H9 (cell line): ENCODE results near the gene PCSK6. TPM values are rescaled to one million over a fixed set of nuclear protein-coding genes. Genes with fewer than 3 reads are reported as not detected.

ENCODE experiments used
- DNase-seq: peaks from one replicate; pipeline ENCODE4 v3.0.0-alpha.2; 2017
- H2AFZ ChIP-seq: one replicate; pipeline ENCODE4 v1.6.1; 2013; ENCODE audit warnings: mild to moderate bottlenecking, low read length, control low read depth, moderate library complexity
- H2AK5ac ChIP-seq: 2 replicates; pipeline ENCODE4 v1.6.1; 2013; ENCODE audit warnings: low read length, control low read depth, mixed read lengths; ENCODE audit not compliant: insufficient read length
- H2BK120ac ChIP-seq: one replicate; pipeline ENCODE4 v1.6.1; 2013; ENCODE audit warnings: low read depth, mild to moderate bottlenecking, low read length, control low read depth, inconsistent platforms; ENCODE audit not compliant: poor library complexity, severe bottlenecking
- H2BK12ac ChIP-seq: 2 replicates; pipeline ENCODE4 v1.6.1; 2013; ENCODE audit warnings: low read length, control low read depth, mixed read lengths, low read depth; ENCODE audit not compliant: insufficient read length
- H2BK15ac ChIP-seq: 2 replicates; pipeline ENCODE4 v1.6.1; 2013; ENCODE audit warnings: low read depth, low read length, control low read depth
- H2BK20ac ChIP-seq: one replicate; pipeline ENCODE4 v1.6.1; 2013; ENCODE audit warnings: low read depth, mild to moderate bottlenecking, low read length, control low read depth, inconsistent platforms; ENCODE audit not compliant: poor library complexity, severe bottlenecking
- H2BK5ac ChIP-seq: 2 replicates; pipeline ENCODE4 v1.6.1; 2013; ENCODE audit warnings: low read length, control low read depth, mixed read lengths; ENCODE audit not compliant: insufficient read length
- H3K14ac ChIP-seq: 2 replicates; pipeline ENCODE4 v1.6.1; 2013; ENCODE audit warnings: low read length, control low read depth; ENCODE audit not compliant: insufficient read depth
- H3K18ac ChIP-seq: 2 replicates; pipeline ENCODE4 v1.6.1; 2013; ENCODE audit warnings: low read depth, mild to moderate bottlenecking, mixed read lengths, low read length, control low read depth; ENCODE audit not compliant: insufficient read length
- H3K23ac ChIP-seq: 2 replicates; pipeline ENCODE4 v1.6.1; 2013; ENCODE audit warnings: low read length, control low read depth, mixed read lengths, low read depth; ENCODE audit not compliant: insufficient read length
- H3K23me2 ChIP-seq: 2 replicates; pipeline ENCODE4 v1.6.1; 2013; ENCODE audit warnings: low read depth, mild to moderate bottlenecking, mixed read lengths, low read length, control low read depth; ENCODE audit not compliant: insufficient read length, poor library complexity, severe bottlenecking
- H3K27ac ChIP-seq: 2 replicates; pipeline ENCODE4 v1.5.1; 2013; ENCODE audit warnings: low read length, control low read depth, mixed read lengths, low read depth; ENCODE audit not compliant: insufficient read length
- H3K27me3 ChIP-seq: 2 replicates; pipeline ENCODE4 v1.6.1; 2013; ENCODE audit warnings: low read length, control low read depth, inconsistent platforms; ENCODE audit not compliant: insufficient read depth
- H3K4ac ChIP-seq: 2 replicates; pipeline ENCODE4 v1.6.1; 2013; ENCODE audit warnings: low read depth, mild to moderate bottlenecking, control low read depth, inconsistent platforms, low read length, moderate library complexity
- H3K4me1 ChIP-seq: 2 replicates; pipeline ENCODE4 v1.6.1; 2013; ENCODE audit warnings: low read length, control low read depth, inconsistent platforms; ENCODE audit not compliant: insufficient read depth
- H3K4me2 ChIP-seq: 2 replicates; pipeline ENCODE4 v1.6.1; 2013; ENCODE audit warnings: low read length, control low read depth, mixed read lengths; ENCODE audit not compliant: insufficient read length, insufficient read depth
- H3K56ac ChIP-seq: 2 replicates; pipeline ENCODE4 v1.6.1; 2013; ENCODE audit warnings: low read depth, mild to moderate bottlenecking, mixed read lengths, low read length, control low read depth; ENCODE audit not compliant: insufficient read length
- H3K79me1 ChIP-seq: 2 replicates; pipeline ENCODE4 v1.6.1; 2013; ENCODE audit warnings: low read depth, mild to moderate bottlenecking, moderate library complexity, low read length, control low read depth, inconsistent platforms; ENCODE audit not compliant: insufficient read depth, poor library complexity, severe bottlenecking
- H3K79me2 ChIP-seq: 2 replicates; pipeline ENCODE4 v1.6.1; 2013; ENCODE audit warnings: low read length, control low read depth, inconsistent platforms; ENCODE audit not compliant: insufficient read depth
- H3K9ac ChIP-seq: 2 replicates; pipeline ENCODE4 v1.6.1; 2013; ENCODE audit warnings: low read length, control low read depth, mixed read lengths; ENCODE audit not compliant: insufficient read length; ENCODE audit errors: extremely low read depth
- H3K9me3 ChIP-seq: one replicate; pipeline ENCODE4 v1.6.1; 2013; ENCODE audit warnings: low read depth, low read length, inconsistent platforms; ENCODE audit not compliant: control insufficient read depth
- H3T11ph ChIP-seq: one replicate; pipeline ENCODE4 v1.6.1; 2013; ENCODE audit warnings: mild to moderate bottlenecking, low read length, control low read depth, inconsistent platforms
- H4K20me1 ChIP-seq: one replicate; pipeline ENCODE4 v1.6.1; 2013; ENCODE audit not compliant: control insufficient read depth, insufficient read length, insufficient read depth
- H4K5ac ChIP-seq: 2 replicates; pipeline ENCODE4 v1.6.1; 2013; ENCODE audit warnings: low read depth, mild to moderate bottlenecking, mixed read lengths, low read length, control low read depth; ENCODE audit not compliant: insufficient read length
- H4K8ac ChIP-seq: replicated peaks from 2 replicates; pipeline ENCODE4 v1.6.1; 2013; ENCODE audit warnings: low read length, control low read depth, mixed read lengths, low read depth; ENCODE audit not compliant: insufficient read length
- H4K91ac ChIP-seq: 2 replicates; pipeline ENCODE4 v1.6.1; 2013; ENCODE audit warnings: low read depth, mild to moderate bottlenecking, moderate library complexity, mixed read lengths, low read length, control low read depth; ENCODE audit not compliant: insufficient read length
- H3K27ac Mint-ChIP-seq, 3 experiments: 2 replicates in 2 of 3; 3 replicates in 1 of 3; pipeline ENCODE4 v1.8.0; 2020 to 2021; ENCODE audit warnings: mixed read lengths in 3 of 3, mild to moderate bottlenecking in 1 of 3, moderate library complexity in 1 of 3
- H3K27me3 Mint-ChIP-seq: 2 replicates; pipeline ENCODE4 v1.8.0; 2021; ENCODE audit warnings: low read depth, mild to moderate bottlenecking, moderate library complexity, mixed read lengths
- H3K36me3 Mint-ChIP-seq, 3 experiments: 2 replicates in 2 of 3; 3 replicates in 1 of 3; pipeline ENCODE4 v1.8.0; 2020 to 2021; ENCODE audit warnings: low read depth in 3 of 3, mixed read lengths in 3 of 3; ENCODE audit not compliant: insufficient read depth in 1 of 3
- H3K4me1 Mint-ChIP-seq, 2 experiments: 2 replicates each; pipeline ENCODE4 v1.8.0; 2020; ENCODE audit warnings: mixed read lengths in 2 of 2
- H3K4me3 Mint-ChIP-seq, 2 experiments: 2 replicates in 1 of 2; 3 replicates in 1 of 2; pipeline ENCODE4 v1.8.0; 2020 to 2021; ENCODE audit warnings: mild to moderate bottlenecking in 2 of 2, mixed read lengths in 2 of 2, moderate library complexity in 1 of 2
- H3K9me3 Mint-ChIP-seq, 2 experiments: 2 replicates in 1 of 2; 3 replicates in 1 of 2; pipeline ENCODE4 v1.8.0; 2020; ENCODE audit warnings: mild to moderate bottlenecking in 2 of 2, mixed read lengths in 2 of 2, moderate library complexity in 1 of 2
- WGBS: extraction: QIAGEN DNeasy Blood & Tissue Kit; methylation state at CpG from one replicate; pipeline ENCODE4 v1.1.7; 2013; ENCODE audit warnings: missing lambda C conversion rate, low lambda C conversion rate, mixed read lengths; ENCODE audit not compliant: insufficient read length; ENCODE audit errors: extremely low coverage; 5-methylcytosine and 5-hydroxymethylcytosine counted together
- total RNA-seq: library from RNA; stranded (reverse); gene quantifications from 2 replicates; pipeline ENCODE4 v1.2.1, GENCODE V29; 2021
- TF ChIP-seq, protein P1 (sequence below): fragments of 200-600 bp; sonication (generic); conservative IDR thresholded peaks from 3 replicates; pipeline ENCODE4 v1.8.0; 2021; ENCODE audit warnings: antibody characterized with exemption, mild to moderate bottlenecking

Gene PCSK6
- total RNA-seq, 1 experiment from 2014 or later = 4.0 TPM

DNA sequence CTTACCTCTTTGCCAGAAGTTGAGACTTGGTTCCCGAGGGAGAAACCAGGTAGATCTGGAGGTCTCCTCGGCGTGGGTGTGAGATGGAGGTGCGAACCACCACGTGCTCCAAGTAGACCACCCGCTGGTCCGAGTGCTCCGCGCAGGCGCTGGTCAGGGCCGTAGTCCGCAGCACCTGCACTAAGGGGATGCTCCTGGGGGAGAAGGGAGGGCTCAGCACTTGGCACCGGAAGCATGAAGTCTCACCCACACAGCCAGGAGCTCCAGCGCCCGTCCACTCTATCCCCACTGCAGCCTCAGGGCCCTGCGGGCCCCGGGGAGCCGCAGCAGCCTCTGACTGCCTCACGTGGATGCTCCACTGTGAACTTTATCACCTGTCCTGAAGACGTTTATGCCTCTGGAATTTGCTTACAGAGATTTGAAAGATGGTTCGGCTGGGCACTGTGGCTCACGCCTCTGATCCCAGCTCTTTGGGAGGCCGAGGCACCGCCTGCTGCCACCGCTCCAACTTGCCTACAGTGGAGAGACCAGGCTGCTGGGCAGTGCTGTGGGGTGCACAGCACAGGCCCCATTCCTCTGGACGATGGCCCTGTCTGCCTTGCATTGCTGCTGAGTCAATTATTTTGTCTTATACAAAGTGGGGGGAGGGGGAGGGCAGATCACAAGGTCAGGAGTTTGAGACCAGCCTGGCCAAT lies 119.0 kb downstream of the PCSK6 start:
- Histone ChIP-seq H3K79me2 (no peaks in the 10 kb centered on the region), H3K9ac (no peak overlapping the region), H3K23me2 (no peaks in the 10 kb centered on the region), H2BK20ac (no peak overlapping the region), H3K14ac (peak overlapping the region; percentile 17; the same call in 1 of the 2 replicates), H4K8ac (no peak overlapping the region), H3K4me1 (peaks cover 5% of the 10 kb centered on the region; the same call in 1 of the 2 replicates), H2BK120ac (no peak overlapping the region), H3K9me3 (no peaks in the 10 kb centered on the region), H3K4me2 (no peak overlapping the region), H4K5ac (no peak overlapping the region), H3T11ph (no peak overlapping the region), H3K27me3 (no peaks in the 10 kb centered on the region), H2AK5ac (no peak overlapping the region), H3K18ac (no peak overlapping the region), H3K23ac (no peak overlapping the region), H2AFZ (no peak overlapping the region), H2BK12ac (no peak overlapping the region), H2BK15ac (no peak overlapping the region), H3K4ac (no peak overlapping the region), H3K79me1 (no peaks in the 10 kb centered on the region), H3K56ac (no peak overlapping the region), H4K91ac (no peak overlapping the region), H2BK5ac (no peak overlapping the region), H3K27ac (no peak overlapping the region), H4K20me1 (no peaks in the 10 kb centered on the region)
- TF ChIP-seq, protein P1, sequence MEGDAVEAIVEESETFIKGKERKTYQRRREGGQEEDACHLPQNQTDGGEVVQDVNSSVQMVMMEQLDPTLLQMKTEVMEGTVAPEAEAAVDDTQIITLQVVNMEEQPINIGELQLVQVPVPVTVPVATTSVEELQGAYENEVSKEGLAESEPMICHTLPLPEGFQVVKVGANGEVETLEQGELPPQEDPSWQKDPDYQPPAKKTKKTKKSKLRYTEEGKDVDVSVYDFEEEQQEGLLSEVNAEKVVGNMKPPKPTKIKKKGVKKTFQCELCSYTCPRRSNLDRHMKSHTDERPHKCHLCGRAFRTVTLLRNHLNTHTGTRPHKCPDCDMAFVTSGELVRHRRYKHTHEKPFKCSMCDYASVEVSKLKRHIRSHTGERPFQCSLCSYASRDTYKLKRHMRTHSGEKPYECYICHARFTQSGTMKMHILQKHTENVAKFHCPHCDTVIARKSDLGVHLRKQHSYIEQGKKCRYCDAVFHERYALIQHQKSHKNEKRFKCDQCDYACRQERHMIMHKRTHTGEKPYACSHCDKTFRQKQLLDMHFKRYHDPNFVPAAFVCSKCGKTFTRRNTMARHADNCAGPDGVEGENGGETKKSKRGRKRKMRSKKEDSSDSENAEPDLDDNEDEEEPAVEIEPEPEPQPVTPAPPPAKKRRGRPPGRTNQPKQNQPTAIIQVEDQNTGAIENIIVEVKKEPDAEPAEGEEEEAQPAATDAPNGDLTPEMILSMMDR = no peak
- DNase-seq = no peak
- H3K9me3 Mint-ChIP-seq = peaks cover 1 to 3% of the 10 kb centered on the region in 2 experiments; a peak in 2 of 5 replicates
- H3K27ac Mint-ChIP-seq = no peak overlapping the region
- H3K4me3 Mint-ChIP-seq = no peak overlapping the region
- peaks cover 0 to 1% (median 0%) of the 10 kb centered on the region in 3 experiments; a peak in 3 of 7 replicates for H3K36me3 Mint-ChIP-seq
- H3K27me3 Mint-ChIP-seq = peaks cover 15% of the 10 kb centered on the region
- H3K4me1 Mint-ChIP-seq = peaks cover 28 to 41% of the 10 kb centered on the region in 2 experiments
- no CpG with 5 or more reads among the region's 26 CpGs for WGBS
